Esophagus squamous epithelium (tissue), 5 donors: ENCODE results near the gene SLC27A1. TPM values are rescaled to one million over a fixed set of nuclear protein-coding genes. Genes with fewer than 3 reads are reported as not detected.
A peak's percentile ranks its signal among the peaks of the same experiment; 100 is the strongest.

Source experiments
- DNase-seq: peaks from one replicate; lab custom pipeline; 2025; lab: John Stamatoyannopoulos, UW
- H3K27ac ChIP-seq, 4 donors: fragments of 200-600 bp; sonication (generic); one replicate each; pipeline ENCODE4 v1.5.1; 2016 to 2019; ENCODE audit warnings: mild to moderate bottlenecking in 1 of 4
- H3K27me3 ChIP-seq, 4 donors: fragments of 200-600 bp; sonication (generic); 1 replicate in 3 of 4; 2 replicates in 1 of 4; pipeline versions ENCODE4 v1.5.1 to v1.6.0; 2017 to 2021; ENCODE audit warnings: antibody characterized with exemption in 1 of 4
- H3K36me3 ChIP-seq, 3 donors: fragments of 200-600 bp; sonication (generic); one replicate each; pipeline ENCODE4 v1.5.1; 2016 to 2019
- H3K4me1 ChIP-seq, 3 donors: fragments of 200-600 bp; sonication (generic); one replicate each; pipeline ENCODE4 v1.5.1; 2017 to 2019
- H3K4me3 ChIP-seq, 4 donors: fragments of 200-600 bp; sonication (generic); 1 replicate in 3 of 4; 2 replicates in 1 of 4; pipeline ENCODE4 v1.5.1; 2016 to 2019; ENCODE audit warnings: mild to moderate bottlenecking in 2 of 4, moderate library complexity in 1 of 4
- H3K9me3 ChIP-seq, 3 donors: fragments of 200-600 bp; sonication (generic); one replicate each; pipeline ENCODE4 v1.5.1; 2016 to 2019
- POLR2A ChIP-seq, 4 donors: fragments of 450-650 bp; IDR thresholded peaks; one replicate each; pipeline ENCODE4 v1.6.1; 2017; ENCODE audit warnings: antibody characterized with exemption in 4 of 4, mild to moderate bottlenecking in 4 of 4, moderate library complexity in 3 of 4
- WGBS, 2 donors: methylation state at CpG; one replicate each; pipeline ENCODE4 v1.1.5; 2018; 5-methylcytosine and 5-hydroxymethylcytosine counted together
- intact Hi-C: fragments of 100-400 bp; cut with DNase I; formaldehyde crosslinking; loops from one replicate; pipeline ENCODE4 v1.15.0; 2022
- total RNA-seq, 4 donors: library from RNA; depleted of rRNA; stranded (reverse); fragments of >200 nt; gene quantifications; one replicate each; pipeline ENCODE4 v1.1.0, GENCODE V29; 2016
- TF ChIP-seq, protein P1 (sequence below), 6 experiments: fragments of 450-650 bp in 4 of 6; fragments of 200-600 bp in 2 of 6; sonication (generic) in 2 of 6; IDR thresholded peaks; one replicate each; pipeline ENCODE4 v1.5.1; 2016 to 2019; ENCODE audit warnings: antibody characterized with exemption in 6 of 6, mild to moderate bottlenecking in 4 of 6, moderate library complexity in 4 of 6
- donor health status: DM: yes; HTN: yes; CAD: no.

Gene SLC27A1
- total RNA-seq, 4 donors from 2014 or later: 4.1 to 19.5 (median 8.7) TPM

DNA sequence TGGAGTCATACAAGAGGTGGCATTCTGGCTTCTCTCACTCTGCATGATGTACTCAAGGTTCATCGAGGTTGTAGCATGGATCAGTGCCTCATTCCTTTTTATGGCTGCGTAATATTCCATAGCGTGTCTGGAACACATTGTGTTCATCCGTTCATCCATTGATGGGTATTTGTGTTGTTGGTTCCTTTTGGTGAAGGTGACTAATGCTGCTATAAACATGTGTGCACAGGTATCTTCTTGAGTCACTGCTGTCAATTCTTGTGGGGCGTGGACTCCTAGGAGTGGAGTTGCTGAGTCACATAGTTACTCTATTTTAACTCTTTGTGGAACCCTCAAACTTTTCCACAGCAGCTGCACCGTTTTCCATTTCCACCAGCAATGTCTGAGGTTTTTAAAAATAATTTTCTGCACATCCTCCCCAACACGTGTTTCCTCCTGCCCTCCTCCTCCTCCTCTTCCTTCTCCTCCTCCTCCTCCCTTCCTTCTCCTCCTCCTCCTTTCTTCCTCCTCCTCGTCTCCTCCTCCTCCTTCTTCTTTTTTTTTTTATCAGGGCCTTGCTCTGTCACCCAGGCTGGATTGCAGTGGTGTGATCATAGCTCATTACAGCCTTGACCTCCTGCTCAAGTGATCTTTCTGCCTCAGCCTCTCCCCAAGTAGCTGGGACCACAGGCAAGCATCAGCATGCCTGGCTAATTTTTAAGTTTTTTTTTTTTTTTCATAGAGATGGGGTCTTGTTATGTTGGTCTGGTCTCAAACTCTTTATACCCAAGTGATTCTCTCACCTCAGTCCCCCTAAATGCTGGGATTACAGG is 19.9 kb upstream of the SLC27A1 start:
- no peak for TF ChIP-seq POLR2A (IDR thresholded peaks at IDR 0.05)
- TF ChIP-seq, protein P1, sequence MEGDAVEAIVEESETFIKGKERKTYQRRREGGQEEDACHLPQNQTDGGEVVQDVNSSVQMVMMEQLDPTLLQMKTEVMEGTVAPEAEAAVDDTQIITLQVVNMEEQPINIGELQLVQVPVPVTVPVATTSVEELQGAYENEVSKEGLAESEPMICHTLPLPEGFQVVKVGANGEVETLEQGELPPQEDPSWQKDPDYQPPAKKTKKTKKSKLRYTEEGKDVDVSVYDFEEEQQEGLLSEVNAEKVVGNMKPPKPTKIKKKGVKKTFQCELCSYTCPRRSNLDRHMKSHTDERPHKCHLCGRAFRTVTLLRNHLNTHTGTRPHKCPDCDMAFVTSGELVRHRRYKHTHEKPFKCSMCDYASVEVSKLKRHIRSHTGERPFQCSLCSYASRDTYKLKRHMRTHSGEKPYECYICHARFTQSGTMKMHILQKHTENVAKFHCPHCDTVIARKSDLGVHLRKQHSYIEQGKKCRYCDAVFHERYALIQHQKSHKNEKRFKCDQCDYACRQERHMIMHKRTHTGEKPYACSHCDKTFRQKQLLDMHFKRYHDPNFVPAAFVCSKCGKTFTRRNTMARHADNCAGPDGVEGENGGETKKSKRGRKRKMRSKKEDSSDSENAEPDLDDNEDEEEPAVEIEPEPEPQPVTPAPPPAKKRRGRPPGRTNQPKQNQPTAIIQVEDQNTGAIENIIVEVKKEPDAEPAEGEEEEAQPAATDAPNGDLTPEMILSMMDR (IDR thresholded peaks at IDR 0.05): no peak
- H3K27ac ChIP-seq: peak overlapping the region in 3 of 4 donors; percentile 78 to 86 (median 80)
- no peaks in the 10 kb centered on the region for H3K36me3 ChIP-seq
- intact Hi-C loops: no loop called here
- no peak for DNase-seq
- H3K27me3 ChIP-seq: peaks cover 0 to 43% (median 12%) of the 10 kb centered on the region in 4 donors
- H3K4me3 ChIP-seq: no peak overlapping the region
- H3K4me1 ChIP-seq: peaks cover 4 to 54% (median 6%) of the 10 kb centered on the region in 3 donors
- H3K9me3 ChIP-seq: peaks cover 0 to 4% (median 0%) of the 10 kb centered on the region in 3 donors
- WGBS, 2 donors: 20 to 28% methylated on average over 8 of the region's 8 CpGs

DNA sequence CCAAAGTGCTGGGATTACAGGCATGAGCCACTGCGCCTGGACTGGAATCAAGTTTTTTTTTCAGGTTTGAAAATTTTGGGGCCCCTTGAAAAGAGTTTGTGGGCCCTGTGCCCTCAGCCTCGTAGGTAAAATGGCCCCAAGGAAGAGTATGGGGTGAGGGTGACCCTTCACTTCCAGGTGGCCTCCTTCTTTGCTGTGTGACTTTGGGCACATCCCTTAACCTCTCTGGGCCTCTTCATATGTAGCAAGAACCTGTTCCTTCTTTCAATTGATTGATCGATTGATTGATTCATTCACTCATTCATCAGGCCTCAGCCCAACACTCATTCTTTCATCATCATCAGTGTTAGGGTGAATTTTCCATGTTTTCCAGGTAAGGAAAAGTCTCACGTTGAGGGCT is 18.5 kb upstream of the SLC27A1 start:
- Histone ChIP-seq H3K36me3 (no peaks in the 10 kb centered on the region), H3K9me3 (peaks cover 0 to 4% (median 0%) of the 10 kb centered on the region in 3 donors), H3K27ac (peak overlapping the region in 3 of 4 donors; percentile 78 to 86 (median 80)), H3K4me3 (no peak overlapping the region), H3K4me1 (peaks cover 6 to 59% (median 10%) of the 10 kb centered on the region in 3 donors), H3K27me3 (peaks cover 0 to 57% (median 20%) of the 10 kb centered on the region in 4 donors)
- 66 to 80% methylated on average over 4 of the region's 4 CpGs for WGBS, 2 donors
- intact Hi-C loops: no loop called here
- TF ChIP-seq, protein P1 (IDR thresholded peaks at IDR 0.05): no peak
- no peak for TF ChIP-seq POLR2A (IDR thresholded peaks at IDR 0.05)
- no peak for DNase-seq

DNA sequence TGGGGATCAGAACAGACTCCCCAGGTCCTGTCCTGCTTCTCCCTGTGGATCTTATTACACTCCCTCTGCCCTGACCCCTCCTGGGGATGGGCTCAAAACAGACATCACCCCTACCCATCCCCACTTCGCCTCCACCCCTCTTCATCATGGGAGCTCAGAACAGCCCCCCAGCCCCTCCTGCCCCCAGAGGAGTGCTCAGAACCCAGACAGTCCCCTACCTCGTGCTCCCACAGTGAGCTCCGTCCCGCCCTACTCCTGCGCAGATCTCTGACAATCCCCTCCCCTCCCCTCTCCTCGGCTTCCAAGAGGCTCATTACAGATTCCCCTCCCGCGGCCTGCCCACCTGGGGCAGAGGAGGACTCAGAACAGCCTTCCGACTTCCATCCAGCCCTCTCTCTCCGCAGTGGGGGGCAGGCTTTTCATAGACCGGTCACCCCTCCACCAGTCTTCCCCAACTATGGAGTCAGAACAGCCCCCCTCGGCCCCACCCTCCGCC is 15.7 kb upstream of the SLC27A1 start:
- intact Hi-C loops: no loop called here
- no peak overlapping the region for H3K4me3 ChIP-seq
- no peaks in the 10 kb centered on the region for H3K36me3 ChIP-seq
- H3K4me1 ChIP-seq: peaks cover 0 to 50% (median 7%) of the 10 kb centered on the region in 3 donors
- no peak for TF ChIP-seq POLR2A (IDR thresholded peaks at IDR 0.05)
- TF ChIP-seq, protein P1 (IDR thresholded peaks at IDR 0.05): no peak
- H3K9me3 ChIP-seq: peaks cover 0 to 4% (median 0%) of the 10 kb centered on the region in 3 donors
- no peak for DNase-seq
- H3K27ac ChIP-seq: no peak overlapping the region
- 24 to 36% methylated on average over 8 to 9 of the region's 13 CpGs for WGBS, 2 donors
- H3K27me3 ChIP-seq: peaks cover 0 to 68% (median 20%) of the 10 kb centered on the region in 4 donors

GRCh38 chr19:17455308-17456123 is 14.8 kb upstream of the SLC27A1 start:
- Histone ChIP-seq H3K4me1 (peaks cover 0 to 43% (median 7%) of the 10 kb centered on the region in 3 donors), H3K4me3 (peak overlapping the region in 2 of 4 donors; percentile 11 to 25), H3K27ac (no peak overlapping the region), H3K27me3 (peaks cover 0 to 77% (median 20%) of the 10 kb centered on the region in 4 donors), H3K9me3 (peaks cover 0 to 4% (median 0%) of the 10 kb centered on the region in 3 donors), H3K36me3 (no peaks in the 10 kb centered on the region)
- WGBS, 2 donors: 19 to 25% methylated on average over 22 to 26 of the region's 58 CpGs
- no peak for DNase-seq
- intact Hi-C loops: no loop called here
- no peak for TF ChIP-seq POLR2A (IDR thresholded peaks at IDR 0.05)
- TF ChIP-seq, protein P1 (IDR thresholded peaks at IDR 0.05): no peak
